ENCODE measurements around the gene CTNNA1.

GRCh38 chr5:138962614-138963370 is 209.6 kb downstream of the CTNNA1 start:
- TF ChIP-seq POLR2A (IDR thresholded peaks at IDR 0.05; ENCODE audit: extremely low read depth, insufficient read length), result no peak
- TF ChIP-seq, protein P1, sequence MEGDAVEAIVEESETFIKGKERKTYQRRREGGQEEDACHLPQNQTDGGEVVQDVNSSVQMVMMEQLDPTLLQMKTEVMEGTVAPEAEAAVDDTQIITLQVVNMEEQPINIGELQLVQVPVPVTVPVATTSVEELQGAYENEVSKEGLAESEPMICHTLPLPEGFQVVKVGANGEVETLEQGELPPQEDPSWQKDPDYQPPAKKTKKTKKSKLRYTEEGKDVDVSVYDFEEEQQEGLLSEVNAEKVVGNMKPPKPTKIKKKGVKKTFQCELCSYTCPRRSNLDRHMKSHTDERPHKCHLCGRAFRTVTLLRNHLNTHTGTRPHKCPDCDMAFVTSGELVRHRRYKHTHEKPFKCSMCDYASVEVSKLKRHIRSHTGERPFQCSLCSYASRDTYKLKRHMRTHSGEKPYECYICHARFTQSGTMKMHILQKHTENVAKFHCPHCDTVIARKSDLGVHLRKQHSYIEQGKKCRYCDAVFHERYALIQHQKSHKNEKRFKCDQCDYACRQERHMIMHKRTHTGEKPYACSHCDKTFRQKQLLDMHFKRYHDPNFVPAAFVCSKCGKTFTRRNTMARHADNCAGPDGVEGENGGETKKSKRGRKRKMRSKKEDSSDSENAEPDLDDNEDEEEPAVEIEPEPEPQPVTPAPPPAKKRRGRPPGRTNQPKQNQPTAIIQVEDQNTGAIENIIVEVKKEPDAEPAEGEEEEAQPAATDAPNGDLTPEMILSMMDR (IDR thresholded peaks at IDR 0.05; ENCODE audit: low read depth, low read length), result no peak
- TF ChIP-seq, protein P2, sequence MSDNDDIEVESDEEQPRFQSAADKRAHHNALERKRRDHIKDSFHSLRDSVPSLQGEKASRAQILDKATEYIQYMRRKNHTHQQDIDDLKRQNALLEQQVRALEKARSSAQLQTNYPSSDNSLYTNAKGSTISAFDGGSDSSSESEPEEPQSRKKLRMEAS (IDR thresholded peaks at IDR 0.05; ENCODE audit: low read depth, low read length), result no peak

Data from NB4 (cell line).